Suprapubic skin (tissue), 4 donors: ENCODE measurements around the gene PDGFRB. TPM values are rescaled to one million over a fixed set of nuclear protein-coding genes. Genes with fewer than 3 reads are reported as not detected.

Source experiments
- DNase-seq, 2 donors: peaks; one replicate each; pipeline ENCODE4 v3.0.0-alpha.2; 2019; ENCODE audit warnings: low spot score in 2 of 2
- H3K27ac ChIP-seq: fragments of 200-600 bp; sonication (generic); one replicate; pipeline ENCODE4 v1.5.1; 2019
- H3K27me3 ChIP-seq: fragments of 200-600 bp; sonication (generic); one replicate; pipeline ENCODE4 v1.5.1; 2019
- H3K36me3 ChIP-seq: fragments of 200-600 bp; sonication (generic); one replicate; pipeline ENCODE4 v1.5.1; 2019
- H3K4me1 ChIP-seq: fragments of 200-600 bp; sonication (generic); one replicate; pipeline ENCODE4 v1.5.1; 2019
- H3K4me3 ChIP-seq: fragments of 200-600 bp; sonication (generic); one replicate; pipeline ENCODE4 v1.5.1; 2019; ENCODE audit warnings: mild to moderate bottlenecking
- H3K9me3 ChIP-seq: fragments of 200-600 bp; sonication (generic); one replicate; pipeline ENCODE4 v1.5.1; 2019
- CTCF ChIP-seq, 2 donors: fragments of 200-600 bp in 1 of 2; fragments of 450-650 bp in 1 of 2; sonication (generic) in 1 of 2; IDR thresholded peaks; one replicate each; pipeline ENCODE4 v1.5.1; 2016 to 2019; ENCODE audit warnings: antibody characterized with exemption in 2 of 2, mild to moderate bottlenecking in 1 of 2, moderate library complexity in 1 of 2
- EP300 ChIP-seq: sonication (generic); formaldehyde crosslinking; IDR thresholded peaks from one replicate; pipeline ENCODE4 v1.6.1; 2017; ENCODE audit warnings: antibody characterized with exemption
- POLR2A ChIP-seq, 2 donors: fragments of 450-650 bp; IDR thresholded peaks; one replicate each; pipeline ENCODE4 v1.6.1; 2017; ENCODE audit warnings: antibody characterized with exemption in 2 of 2, mild to moderate bottlenecking in 2 of 2, moderate library complexity in 2 of 2
- POLR2AphosphoS5 ChIP-seq, 3 donors: sonication (generic); formaldehyde crosslinking; IDR thresholded peaks; one replicate each; pipeline ENCODE4 v1.6.1; 2017; ENCODE audit warnings: antibody characterized with exemption in 3 of 3
- WGBS: methylation state at CpG from one replicate; pipeline ENCODE4 v1.1.5; 2018; 5-methylcytosine and 5-hydroxymethylcytosine counted together
- total RNA-seq, 4 donors: library from RNA; depleted of rRNA; stranded (reverse); fragments of >200 nt; gene quantifications; one replicate each; pipeline ENCODE4 v1.1.0, GENCODE V29; 2016

The PDGFRB gene
- total RNA-seq, 4 donors from 2014 or later, result 23.8 to 51.4 (median 43.9) TPM

- Histone ChIP-seq H3K4me1 (no peaks in the 10 kb centered on the region), H3K36me3 (no peaks in the 10 kb centered on the region), H3K9me3 (no peaks in the 10 kb centered on the region), H3K27ac (no peak overlapping the region), H3K27me3 (no peaks in the 10 kb centered on the region), H3K4me3 (no peak overlapping the region)
- 92% methylated on average over 8 of the region's 8 CpGs for WGBS
- no peak for TF ChIP-seq POLR2AphosphoS5 (IDR thresholded peaks at IDR 0.05)
- TF ChIP-seq POLR2A (IDR thresholded peaks at IDR 0.05), result no peak
- no peak for TF ChIP-seq CTCF (IDR thresholded peaks at IDR 0.05)
- no peak for TF ChIP-seq EP300
- DNase-seq, result peak; percentile 32 to 49
These were observed 77.4 kb downstream of the PDGFRB start for GRCh38 chr5:150077996-150078801.

GRCh38 chr5:150077060-150077459 is 78.6 kb downstream of the PDGFRB start:
- Histone ChIP-seq H3K4me1 (no peaks in the 10 kb centered on the region), H3K9me3 (no peaks in the 10 kb centered on the region), H3K27ac (no peak overlapping the region), H3K4me3 (no peak overlapping the region), H3K27me3 (no peaks in the 10 kb centered on the region), H3K36me3 (no peaks in the 10 kb centered on the region)
- 87% methylated on average over 8 of the region's 8 CpGs for WGBS
- peak; percentile 22 to 26 for DNase-seq
- TF ChIP-seq CTCF (IDR thresholded peaks at IDR 0.05) (no peak), POLR2A (IDR thresholded peaks at IDR 0.05) (no peak), EP300 (no peak), POLR2AphosphoS5 (IDR thresholded peaks at IDR 0.05) (no peak)

GRCh38 chr5:150075806-150076205 is 79.8 kb downstream of the PDGFRB start:
- DNase-seq, result peak in 1 of 2 donors; percentile 29
- Histone ChIP-seq H3K4me1 (no peaks in the 10 kb centered on the region), H3K27ac (no peak overlapping the region), H3K27me3 (no peaks in the 10 kb centered on the region), H3K36me3 (no peaks in the 10 kb centered on the region), H3K9me3 (no peaks in the 10 kb centered on the region), H3K4me3 (no peak overlapping the region)
- WGBS, result 92% methylated on average over 4 of the region's 4 CpGs
- no peak for TF ChIP-seq POLR2AphosphoS5 (IDR thresholded peaks at IDR 0.05)
- no peak for TF ChIP-seq EP300

DNA sequence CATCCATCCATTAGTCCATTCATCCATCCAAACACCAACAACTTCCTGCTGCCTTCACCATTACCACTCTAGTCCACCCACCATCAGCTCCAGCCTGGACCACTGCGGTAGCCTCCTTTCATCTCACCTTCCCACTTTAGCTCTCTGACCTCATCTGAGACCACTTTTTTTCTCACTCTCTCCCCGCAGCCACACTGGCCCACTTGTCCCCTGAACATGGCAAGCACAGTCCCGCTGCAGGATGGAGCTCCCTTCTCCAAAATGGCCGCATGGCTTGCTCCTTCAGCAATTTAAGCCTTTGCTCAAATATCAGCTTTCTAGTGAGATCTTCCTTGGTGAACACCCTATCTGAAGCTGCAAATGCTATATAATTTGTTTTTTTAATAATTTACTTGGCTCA is 80.4 kb downstream of the PDGFRB start:
- no peaks in the 10 kb centered on the region for H3K4me1 ChIP-seq
- 49% methylated on average over 4 of the region's 4 CpGs for WGBS

DNA sequence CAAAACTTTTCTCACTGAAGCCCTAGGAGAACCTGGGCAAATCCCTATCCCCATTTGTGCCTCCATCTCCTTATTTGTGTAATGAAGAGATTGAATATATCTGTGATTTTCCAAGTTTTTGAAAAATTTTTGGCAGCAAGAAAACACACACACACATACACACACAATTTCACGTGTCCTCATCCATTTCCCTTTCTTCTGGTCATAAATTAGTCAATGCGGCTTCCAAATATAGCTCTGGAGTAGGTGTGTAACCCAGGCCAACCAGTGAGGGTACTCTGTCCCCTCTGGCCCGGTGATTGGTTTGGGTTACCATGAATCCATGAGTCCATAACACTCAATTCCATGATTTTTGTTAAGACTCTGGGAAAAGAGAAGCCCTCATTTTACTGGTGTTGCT is 82.0 kb downstream of the PDGFRB start:
- Histone ChIP-seq H3K36me3 (no peaks in the 10 kb centered on the region), H3K4me3 (no peak overlapping the region), H3K4me1 (no peaks in the 10 kb centered on the region), H3K27me3 (no peaks in the 10 kb centered on the region), H3K27ac (no peak overlapping the region), H3K9me3 (no peaks in the 10 kb centered on the region)
- TF ChIP-seq POLR2A (IDR thresholded peaks at IDR 0.05), result no peak
- TF ChIP-seq EP300, result no peak
- no peak for TF ChIP-seq POLR2AphosphoS5 (IDR thresholded peaks at IDR 0.05)
- no peak for TF ChIP-seq CTCF (IDR thresholded peaks at IDR 0.05)
- WGBS, result 70% methylated on average over 3 of the region's 3 CpGs
- peak in 1 of 2 donors; percentile 44 for DNase-seq

More for the DNA sequence above, 80.4 kb downstream of the PDGFRB start:
- no peak overlapping the region for H3K27ac ChIP-seq
- no peaks in the 10 kb centered on the region for H3K9me3 ChIP-seq
- no peaks in the 10 kb centered on the region for H3K36me3 ChIP-seq
- TF ChIP-seq POLR2A (IDR thresholded peaks at IDR 0.05), result no peak
- no peak for TF ChIP-seq POLR2AphosphoS5 (IDR thresholded peaks at IDR 0.05)
- TF ChIP-seq CTCF (IDR thresholded peaks at IDR 0.05), result no peak
- DNase-seq, result peak; percentile 46 to 66
- no peaks in the 10 kb centered on the region for H3K27me3 ChIP-seq
- no peak overlapping the region for H3K4me3 ChIP-seq
